HG02623 (cell line): Measurements from ENCODE around the gene SH2D3A.
A peak's percentile ranks its signal among the peaks of the same experiment; 100 is the strongest.
"Not testable (repeated sequence)": the region's sequence is repeated elsewhere in the genome, so short reads cannot be mapped to it uniquely, and the experiment has no call there.

Experiments
- ATAC-seq: cut with Tn5 transposase; IDR thresholded peaks from one replicate; pipeline ENCODE4 v1.9.1; 2021; ENCODE audit warnings: moderate library complexity; ENCODE audit not compliant: unreplicated experiment

SH2D3A gene

GRCh38 chr19:6762253-6762797 lies 4.9 kb downstream of the SH2D3A start:
- not testable (repeated sequence) for ATAC-seq

GRCh38 chr19:6761053-6761676 lies 6.1 kb downstream of the SH2D3A start:
- ATAC-seq = no peak

- ATAC-seq = no peak
Measured at GRCh38 chr19:6760606-6761005, 6.6 kb downstream of the SH2D3A start.

- ATAC-seq = no peak
Measured at GRCh38 chr19:6754653-6755463, 12.4 kb downstream of the SH2D3A start.

GRCh38 chr19:6754136-6754535 lies 13.1 kb downstream of the SH2D3A start:
- no peak for ATAC-seq

- ATAC-seq = peak; percentile 65
Measured at GRCh38 chr19:6753178-6754031, 13.8 kb downstream of the SH2D3A start.

- no peak for ATAC-seq
Measured at GRCh38 chr19:6752256-6753177, 14.7 kb downstream of the SH2D3A start.

GRCh38 chr19:6751189-6751588 lies 16.0 kb downstream of the SH2D3A start:
- no peak for ATAC-seq

- ATAC-seq = no peak
Measured at GRCh38 chr19:6750062-6750461, 17.2 kb downstream of the SH2D3A start.

GRCh38 chr19:6748543-6748942 lies 18.7 kb downstream of the SH2D3A start:
- not testable (repeated sequence) for ATAC-seq

GRCh38 chr19:6745965-6746364 lies 21.3 kb downstream of the SH2D3A start:
- no peak for ATAC-seq

GRCh38 chr19:6744381-6745301 lies 22.6 kb downstream of the SH2D3A start:
- no peak for ATAC-seq

- ATAC-seq = no peak
Measured at GRCh38 chr19:6743714-6744380, 23.4 kb downstream of the SH2D3A start.

GRCh38 chr19:6743066-6743465 lies 24.2 kb downstream of the SH2D3A start:
- no peak for ATAC-seq

- no peak for ATAC-seq
Measured at GRCh38 chr19:6740589-6741343, 26.5 kb downstream of the SH2D3A start.

GRCh38 chr19:6739883-6740588 lies 27.2 kb downstream of the SH2D3A start:
- ATAC-seq = no peak

- no peak for ATAC-seq
Measured at GRCh38 chr19:6739390-6739882, 27.8 kb downstream of the SH2D3A start, which contains the start of gene TRIP10. Gene TRIP10, plus strand, starts transcription at chr19:6739680. Its CDS starts 82 bp downstream, at chr19:6739762.
